ENCODE data around the gene ANK2.
"Not testable (repeated sequence)": the region's sequence is repeated elsewhere in the genome, so short reads cannot be mapped to it uniquely, and the experiment has no call there.

The ANK2 gene

DNA sequence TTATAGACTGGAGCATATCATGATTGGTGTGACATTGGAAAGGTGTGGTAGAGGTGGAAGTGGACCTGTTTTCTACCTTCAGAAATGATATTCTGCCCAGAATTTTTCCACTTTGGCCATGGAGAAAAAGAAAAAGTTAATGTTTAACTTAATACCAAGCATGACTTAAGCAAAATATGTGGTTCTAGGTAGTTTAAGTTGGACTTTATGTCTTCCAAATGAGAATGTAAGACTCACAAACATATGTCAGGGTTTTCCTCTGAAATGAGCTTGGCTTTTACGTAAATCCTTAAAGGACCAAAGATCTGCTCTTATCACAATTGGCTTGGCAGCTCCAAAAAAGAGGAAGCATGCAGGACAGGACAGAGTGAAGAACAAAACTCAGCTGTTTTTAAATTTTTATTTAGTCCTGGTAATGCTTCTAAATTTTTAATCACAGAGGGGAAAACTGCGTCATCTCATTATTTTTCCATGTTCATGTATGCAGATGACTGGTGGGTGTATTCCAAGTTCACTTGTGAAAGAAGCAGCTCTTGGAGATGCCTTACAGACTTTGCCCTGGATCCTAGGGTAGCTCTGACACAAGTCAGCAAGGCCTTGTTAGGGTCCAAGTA lies 98.2 kb downstream of the ANK2 start:
- DNase-seq (ENCODE audit: low read depth in 2 of 2): no peak

DNA sequence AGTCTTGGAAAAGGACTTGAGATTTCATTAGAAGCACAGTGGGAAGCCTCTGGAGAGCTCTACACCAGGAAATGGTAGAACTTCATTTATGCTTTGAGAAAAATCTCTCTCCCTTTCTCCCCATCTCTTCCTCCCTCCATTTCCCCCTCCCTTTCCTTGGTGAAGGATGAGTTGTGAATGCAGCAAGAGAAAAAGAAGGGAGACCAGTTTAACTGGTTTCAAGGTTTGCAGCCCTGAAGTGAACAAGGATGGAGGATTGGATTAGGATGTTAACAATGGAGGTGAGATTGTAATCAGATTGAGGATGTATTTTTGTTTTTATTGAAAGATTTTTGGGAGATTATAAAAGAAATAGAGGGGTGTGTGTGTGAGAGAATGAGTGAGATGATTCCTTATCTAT lies 99.5 kb downstream of the ANK2 start:
- no peak for DNase-seq (ENCODE audit: low read depth in 2 of 2)

DNA sequence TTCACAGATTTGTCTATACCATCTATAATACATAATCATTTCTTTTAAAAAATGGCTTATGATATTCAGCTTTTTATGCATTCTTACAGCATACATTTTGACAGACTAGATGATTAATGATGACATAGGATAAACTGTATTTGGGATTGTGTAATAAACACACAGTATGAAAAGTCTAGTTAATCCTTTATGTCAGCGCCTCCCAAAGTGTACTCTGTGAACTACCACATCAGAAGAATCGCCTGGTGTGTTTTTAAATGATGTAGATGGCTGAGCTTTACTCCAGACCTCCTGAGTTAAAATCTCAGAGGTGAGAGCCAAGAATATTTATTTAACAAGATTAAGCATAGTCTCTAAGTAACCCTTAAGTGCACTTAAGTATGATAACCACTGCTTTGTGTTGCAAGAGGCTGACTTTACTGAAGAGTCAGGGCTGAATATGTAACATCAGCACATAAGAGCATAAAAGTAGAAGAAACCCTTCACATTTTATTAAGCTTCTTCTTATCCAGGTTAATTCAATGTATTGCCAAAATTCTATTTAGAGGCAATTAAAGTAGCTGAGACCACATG lies 104.2 kb downstream of the ANK2 start:
- no peak for DNase-seq (ENCODE audit: low read depth in 2 of 2)

DNA sequence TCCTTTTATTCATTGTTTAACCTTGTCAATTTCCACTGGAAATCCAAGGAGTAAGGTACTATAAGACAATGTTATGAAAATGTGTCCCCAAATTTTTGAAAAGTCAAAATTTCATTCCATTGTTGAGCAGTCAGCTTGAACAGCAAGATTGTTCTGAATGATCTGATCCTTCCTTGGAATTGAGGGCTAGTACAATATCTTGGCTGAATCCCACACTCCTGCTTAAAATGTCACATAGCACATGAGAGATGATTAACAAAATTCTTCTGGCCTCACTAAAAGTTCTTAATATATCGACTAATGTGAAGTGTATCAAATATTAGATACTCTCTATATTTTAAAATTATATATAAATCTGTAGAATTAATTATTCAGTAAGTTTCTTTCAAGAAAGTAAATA lies 104.8 kb downstream of the ANK2 start:
- DNase-seq (ENCODE audit: low read depth in 2 of 2): no peak

DNA sequence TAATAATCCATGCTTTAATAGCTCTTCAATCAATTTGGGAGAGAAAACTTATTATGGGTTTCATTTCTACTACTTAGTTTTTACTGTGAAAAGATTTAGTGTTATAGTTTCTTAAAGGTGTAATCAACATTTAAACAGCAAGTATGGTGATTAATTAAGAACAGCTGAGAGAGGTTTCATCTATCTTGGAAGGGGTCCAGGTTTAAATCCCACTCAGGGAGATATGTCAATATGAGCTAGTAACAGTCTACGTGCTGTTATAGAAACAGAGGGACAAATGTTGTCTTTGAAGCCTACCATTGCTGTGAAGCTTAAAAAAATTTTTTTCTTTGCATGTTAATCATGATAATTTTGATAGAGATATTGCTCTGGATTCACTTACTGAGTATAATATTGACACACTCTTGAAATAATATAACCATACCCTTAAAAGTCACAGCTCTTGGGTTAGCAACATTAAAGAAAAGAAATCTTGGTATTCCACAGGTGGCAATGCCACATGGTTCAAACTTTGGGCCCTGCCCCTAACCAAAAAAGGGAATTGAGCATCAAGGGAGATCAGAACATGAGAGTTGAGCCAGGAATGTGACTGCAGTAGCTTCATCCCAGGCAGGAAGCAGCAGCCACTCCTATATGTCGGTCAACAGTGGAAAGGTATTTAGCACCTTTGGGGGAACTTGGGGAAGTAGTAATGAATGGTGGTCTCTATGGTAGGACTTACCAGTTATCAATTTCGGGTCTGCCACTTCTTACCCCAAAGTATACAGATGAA lies 107.8 kb downstream of the ANK2 start:
- DNase-seq (ENCODE audit: low read depth in 2 of 2): no peak

DNA sequence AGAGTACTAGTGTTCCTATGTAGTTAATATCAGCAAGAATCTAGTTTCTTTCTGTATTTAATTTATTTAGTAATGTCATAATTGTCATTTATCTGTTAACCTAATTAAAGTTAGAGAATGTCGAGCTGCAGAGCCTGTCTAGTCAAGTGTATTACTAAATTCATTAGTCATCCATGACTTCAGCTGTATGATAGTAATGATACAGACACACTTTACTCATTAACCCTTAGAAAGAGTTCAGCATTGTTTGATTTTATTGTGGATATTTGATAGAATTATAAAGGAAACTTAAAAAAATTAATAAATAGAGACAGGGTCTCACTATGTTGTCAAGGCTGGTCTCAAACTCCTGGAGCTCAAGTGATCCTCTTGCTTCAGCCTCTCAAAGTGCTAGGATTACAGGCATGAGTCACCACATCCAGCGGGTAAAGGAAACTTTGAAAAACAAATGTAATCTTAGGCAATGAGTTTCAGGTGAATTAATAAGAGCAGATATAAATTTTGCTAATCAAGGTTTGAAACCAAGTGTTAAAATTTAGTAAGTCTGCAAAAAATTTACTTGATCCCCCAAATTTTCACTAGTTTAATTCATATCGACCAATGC lies 110.6 kb downstream of the ANK2 start:
- DNase-seq (ENCODE audit: low read depth in 2 of 2): no peak

DNA sequence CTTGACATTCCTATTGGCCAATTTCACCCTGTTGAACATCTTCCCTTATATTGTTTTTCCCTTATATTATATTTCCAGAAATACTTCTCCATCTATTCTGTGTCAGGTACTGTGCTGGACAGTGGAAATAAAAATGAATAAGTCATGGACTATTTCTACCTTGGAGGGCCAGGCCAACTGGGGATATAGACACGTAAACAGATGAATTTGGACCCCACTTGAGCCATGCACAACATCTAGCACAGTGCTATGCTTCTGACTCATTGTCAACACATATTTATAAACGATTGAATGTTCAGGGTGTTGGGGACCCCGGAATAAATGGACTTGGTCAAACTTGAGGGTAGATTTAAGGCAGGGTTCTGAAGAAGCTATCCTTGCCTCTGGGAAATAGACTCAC lies 111.1 kb downstream of the ANK2 start:
- DNase-seq (ENCODE audit: low read depth in 2 of 2): no peak

DNA sequence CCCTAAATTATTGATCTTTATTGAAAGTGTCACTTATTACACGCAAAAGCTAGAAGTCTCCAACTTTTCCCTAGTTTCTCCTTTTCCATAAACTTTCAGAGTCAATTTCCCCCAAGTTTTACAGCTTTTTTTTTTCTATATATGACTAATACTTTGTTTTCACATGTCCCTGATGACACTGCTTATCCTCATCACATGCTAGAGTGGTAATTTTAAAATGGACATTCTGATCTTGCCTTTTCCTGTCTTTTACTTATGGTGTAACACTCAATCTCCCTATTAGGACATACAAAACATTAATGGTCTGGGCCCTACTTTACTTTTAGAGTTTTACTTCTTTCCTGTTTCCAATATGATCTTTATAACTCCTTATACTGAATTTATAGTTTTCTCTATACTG lies 112.6 kb downstream of the ANK2 start:
- DNase-seq (ENCODE audit: low read depth in 2 of 2): no peak

DNA sequence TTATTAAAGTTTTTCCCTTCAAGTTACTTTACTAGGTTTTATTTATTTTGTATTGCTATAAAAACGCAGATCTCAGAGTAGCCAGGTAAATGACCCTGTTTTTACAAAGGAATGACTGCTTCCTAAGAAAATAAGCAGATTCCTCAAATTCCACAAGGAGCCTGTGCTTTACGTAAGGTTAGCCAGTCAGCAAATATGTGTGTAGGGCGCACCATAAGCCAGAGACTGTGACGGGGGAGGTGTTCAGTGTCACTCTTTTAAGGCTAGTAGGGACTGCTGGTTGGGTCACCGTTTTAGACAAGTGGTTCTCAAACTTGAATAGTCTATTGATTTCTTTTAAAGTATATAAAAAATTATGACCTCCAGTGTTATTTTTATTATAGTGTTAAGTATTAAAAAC lies 119.9 kb downstream of the ANK2 start:
- no peak for DNase-seq (ENCODE audit: low read depth in 2 of 2)

DNA sequence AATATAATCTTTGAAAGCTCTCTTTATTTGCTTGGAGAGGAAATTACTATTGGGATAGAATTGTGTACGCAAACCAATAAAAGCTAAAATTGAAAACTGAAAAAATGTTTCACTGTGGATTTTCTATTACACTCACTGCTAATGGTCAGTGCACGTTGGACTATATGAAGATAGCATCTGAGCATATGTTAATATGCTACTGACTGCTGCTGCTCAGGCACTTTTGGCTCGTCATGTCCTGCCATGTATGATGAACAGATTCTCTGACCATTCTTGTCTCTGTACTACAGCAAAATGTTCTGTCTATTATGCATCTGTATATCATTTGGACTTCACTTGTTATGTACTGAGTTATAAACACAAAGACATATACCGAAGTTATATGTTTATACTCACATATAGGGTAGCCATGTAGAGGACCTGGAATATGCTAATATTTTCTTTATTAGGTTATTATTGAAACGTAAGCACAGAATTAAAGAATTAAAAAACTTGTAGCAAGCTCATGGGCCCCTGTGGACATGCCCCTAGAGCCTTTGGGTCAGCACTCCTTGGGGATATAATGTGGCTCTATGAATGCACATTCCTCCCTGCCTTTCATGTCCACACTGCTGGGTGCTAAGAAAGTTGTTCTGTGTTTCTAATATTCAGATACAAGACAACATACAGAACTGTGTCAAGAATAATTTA lies 120.8 kb downstream of the ANK2 start:
- no peak for DNase-seq (ENCODE audit: low read depth in 2 of 2)

DNA sequence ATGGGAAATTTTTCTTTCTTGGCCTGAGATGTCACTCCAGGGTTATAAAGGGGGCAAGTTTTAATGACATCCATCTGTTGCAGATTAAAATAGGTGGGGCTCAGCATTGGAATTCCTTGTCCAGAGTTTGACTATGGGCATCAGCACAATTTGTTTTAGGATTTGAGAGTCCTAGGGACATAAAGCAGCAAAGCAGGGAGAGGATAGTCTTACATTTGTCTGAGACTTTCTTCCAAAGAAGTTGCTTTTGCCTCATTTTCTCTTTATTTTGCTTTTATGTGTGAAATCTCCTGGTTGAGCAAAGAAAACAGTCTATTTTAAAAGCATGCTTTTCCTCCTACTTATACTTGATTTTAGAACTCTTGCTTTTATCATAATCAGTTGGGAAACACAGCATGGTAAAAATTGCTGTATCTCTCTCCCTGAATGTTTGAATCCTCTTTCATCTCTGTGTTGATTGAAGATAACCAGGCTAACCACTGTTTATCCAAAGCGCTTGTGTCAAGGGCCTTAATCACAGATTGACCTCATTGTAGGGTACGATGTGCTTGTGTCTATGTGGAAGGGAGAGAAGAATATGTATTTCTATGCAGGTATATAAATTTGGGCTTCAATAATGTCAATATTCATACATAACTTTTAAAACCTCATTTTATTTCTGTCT lies 121.5 kb downstream of the ANK2 start:
- DNase-seq (ENCODE audit: low read depth in 2 of 2): no peak

DNA sequence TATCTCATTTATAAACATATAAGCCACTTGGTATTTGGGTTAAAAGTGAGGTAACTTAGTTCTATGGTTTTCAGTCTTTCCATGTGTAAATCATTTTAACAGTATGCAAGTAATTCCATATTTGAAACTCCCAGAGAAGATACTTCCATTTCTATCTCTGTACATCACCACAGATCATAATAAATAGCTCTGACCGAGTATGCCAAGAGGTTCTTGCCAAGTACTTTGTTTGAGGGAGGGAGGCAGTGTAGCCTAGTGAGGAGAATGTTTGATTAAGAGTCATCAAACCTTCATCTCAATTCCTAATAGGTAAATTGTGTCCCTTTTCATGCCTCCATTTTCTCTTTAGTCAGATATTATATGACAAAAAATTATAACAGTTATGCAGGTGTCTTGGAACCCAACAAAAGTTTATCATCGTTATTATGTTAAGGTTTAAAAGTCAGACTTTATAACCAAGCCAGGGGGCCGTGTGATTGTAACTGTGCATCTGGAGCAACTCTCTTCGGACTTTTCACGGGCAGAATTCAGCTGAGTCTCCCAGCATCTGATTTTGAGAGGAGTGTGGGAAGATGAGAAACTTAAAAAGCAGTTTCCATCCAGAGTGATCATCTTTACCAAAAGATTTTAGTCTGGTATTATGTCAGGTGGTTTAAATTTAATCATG lies 123.8 kb downstream of the ANK2 start:
- DNase-seq (ENCODE audit: low read depth in 2 of 2): no peak

DNA sequence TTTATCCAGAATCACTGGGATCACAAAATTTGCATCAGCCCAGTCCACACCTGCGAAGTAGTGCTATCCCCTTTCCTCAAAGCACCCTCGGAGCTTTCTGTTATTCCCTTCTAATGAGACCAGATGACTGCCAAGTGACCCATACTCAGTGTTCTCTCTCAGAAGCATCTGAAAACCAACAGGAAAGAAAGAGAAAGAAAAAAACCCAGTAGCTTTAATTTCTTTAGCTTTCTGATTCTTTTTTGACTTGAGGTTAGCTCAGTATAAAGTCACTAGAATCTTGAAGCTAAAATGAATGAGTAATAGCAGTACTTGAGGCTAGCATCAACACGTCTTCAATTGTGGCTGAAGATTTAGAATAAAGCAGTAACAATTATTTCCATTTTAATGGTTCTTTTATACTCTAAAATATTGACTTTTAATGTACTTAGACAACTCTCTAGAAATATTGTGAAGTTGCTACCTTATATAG lies 124.4 kb downstream of the ANK2 start:
- no peak for DNase-seq (ENCODE audit: low read depth in 2 of 2)

DNA sequence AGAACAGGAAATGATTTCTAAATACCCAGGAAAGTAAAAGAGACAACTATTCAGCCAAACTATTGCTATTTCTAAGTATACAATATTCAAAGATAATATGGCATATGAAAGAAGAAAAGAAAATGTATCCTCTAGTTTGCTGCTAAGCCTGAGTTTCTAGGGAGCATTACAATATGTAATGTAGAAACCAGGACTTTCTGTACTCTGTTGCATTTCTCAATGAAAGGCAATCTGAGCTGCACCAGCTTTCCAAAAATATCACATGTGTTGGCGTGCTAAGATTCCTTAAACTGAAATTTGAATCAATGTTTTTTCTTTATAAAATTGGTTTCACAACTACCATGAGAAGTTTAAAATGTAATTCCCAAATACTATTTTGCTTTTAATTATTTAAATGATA lies 129.6 kb downstream of the ANK2 start:
- DNase-seq (ENCODE audit: low read depth in 2 of 2): no peak

DNA sequence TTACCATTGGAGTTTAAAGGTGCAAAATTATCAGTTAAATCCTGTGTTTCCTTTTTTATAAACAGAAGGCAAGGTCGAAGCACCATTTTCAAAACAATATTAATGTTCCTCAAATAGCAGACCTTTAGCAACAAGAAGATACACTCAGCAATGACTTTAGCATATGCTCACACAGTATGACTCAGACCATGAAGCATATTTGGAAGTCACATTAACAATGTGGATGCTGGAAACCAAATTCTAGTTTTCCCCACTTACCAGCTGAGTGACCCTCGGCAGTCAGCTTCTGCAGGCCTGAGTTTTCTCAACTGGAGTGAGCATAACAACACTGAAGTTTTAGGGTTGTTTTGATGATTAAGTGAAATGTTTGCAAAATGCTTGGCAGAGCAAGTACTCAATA lies 130.5 kb downstream of the ANK2 start:
- DNase-seq (ENCODE audit: low read depth in 2 of 2): no peak

DNA sequence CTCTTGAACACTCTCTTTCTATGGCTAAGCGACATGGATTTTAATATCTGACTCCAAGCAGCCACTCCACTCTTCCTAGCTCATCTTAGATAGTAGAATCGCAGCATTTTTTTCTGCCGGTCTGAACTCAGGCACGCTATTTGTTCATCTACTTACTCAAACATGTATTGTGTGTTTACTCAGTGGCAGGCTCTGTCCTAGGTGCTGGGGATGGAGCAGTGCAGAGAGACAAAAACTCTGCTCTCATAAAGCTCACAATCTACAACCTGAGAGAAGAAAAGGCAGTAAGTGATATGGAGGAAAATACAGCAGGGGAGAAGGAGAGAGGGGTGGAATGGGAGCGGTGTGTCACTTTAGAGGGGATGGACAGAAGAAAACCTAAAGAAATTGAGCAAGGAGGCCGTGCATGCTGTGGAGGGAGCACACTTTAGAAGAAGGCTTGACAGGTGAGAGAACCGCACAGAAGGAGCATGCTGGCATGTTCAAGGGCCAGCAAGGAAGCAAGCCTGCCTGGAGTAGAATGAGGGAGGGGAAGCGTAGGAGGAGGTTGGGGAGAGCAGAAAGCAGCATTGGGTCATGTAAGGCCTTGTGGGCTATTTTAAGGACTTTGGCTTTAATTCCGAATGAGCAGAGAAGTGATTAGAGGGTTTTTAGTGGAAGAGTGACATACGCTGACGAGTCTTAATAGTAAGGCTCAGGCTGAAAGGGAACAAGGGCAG lies 132.0 kb downstream of the ANK2 start:
- no peak for DNase-seq (ENCODE audit: low read depth in 2 of 2)

DNA sequence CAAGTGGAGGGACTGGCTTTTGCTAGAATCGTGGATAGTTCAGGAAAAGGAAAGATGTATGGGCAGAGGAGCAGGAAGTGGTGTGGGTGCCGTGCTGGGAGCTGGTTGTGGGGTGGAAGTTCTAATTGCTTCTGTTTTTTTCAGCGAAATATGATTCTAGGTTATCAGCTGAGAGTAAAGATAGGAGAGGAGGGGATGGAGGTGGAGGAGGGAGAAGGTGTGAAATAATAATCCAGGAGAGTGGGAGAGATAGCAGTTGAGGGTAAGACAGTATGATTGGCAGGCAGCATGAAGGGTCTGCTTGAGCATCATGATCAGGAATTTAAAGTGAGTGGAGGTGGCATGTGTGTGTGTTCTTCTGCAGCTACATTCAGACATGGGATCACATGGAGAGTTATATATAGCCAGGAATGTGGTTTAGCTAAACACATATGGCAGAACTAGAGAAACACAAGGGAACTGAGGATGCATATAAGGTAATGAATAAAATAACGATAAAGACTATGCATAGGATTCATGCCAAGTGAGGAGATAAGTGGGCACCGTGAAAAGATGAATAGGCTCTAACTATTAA lies 133.7 kb downstream of the ANK2 start:
- no peak for DNase-seq (ENCODE audit: low read depth in 2 of 2)

DNA sequence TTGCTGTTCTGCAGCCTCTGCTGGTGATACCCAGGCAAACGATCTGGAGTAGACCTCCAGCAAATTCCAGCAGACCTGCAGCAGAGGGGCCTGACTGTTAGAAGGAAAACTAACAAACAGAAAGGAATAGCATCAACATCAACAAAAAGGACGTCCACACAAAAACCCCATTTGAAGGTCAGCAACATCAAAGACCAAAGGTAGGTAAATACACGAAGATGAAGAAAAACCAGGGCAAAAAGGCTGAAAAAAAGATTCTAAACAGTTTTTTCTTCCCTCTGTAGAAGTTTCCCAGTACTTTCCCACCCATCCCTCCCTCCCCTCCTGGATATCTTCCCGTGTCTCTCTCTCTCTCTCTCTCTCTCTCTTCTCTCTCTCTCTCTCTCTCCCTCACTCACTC lies 136.8 kb downstream of the ANK2 start:
- DNase-seq (ENCODE audit: low read depth in 2 of 2): not testable (repeated sequence)

DNA sequence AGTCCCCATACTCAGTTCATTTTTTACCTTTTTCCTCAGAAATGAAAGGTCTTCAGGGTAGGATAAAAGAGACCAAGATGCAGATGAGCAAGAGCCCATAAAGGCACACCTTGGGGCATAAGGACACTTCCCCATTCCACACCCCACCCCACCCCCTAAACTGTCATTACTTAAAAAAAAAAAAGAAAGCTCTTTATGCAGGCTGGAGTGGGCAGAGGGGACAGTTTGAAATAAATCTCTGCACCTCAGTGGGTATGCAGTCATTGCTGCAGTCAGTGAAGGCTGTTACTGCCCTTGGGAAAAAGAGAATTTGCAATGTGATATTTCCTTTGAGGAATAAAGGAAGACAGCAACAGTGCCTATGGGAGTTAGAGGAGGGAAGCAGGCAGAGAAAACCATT lies 137.5 kb downstream of the ANK2 start:
- DNase-seq (ENCODE audit: low read depth in 2 of 2): no peak

DNA sequence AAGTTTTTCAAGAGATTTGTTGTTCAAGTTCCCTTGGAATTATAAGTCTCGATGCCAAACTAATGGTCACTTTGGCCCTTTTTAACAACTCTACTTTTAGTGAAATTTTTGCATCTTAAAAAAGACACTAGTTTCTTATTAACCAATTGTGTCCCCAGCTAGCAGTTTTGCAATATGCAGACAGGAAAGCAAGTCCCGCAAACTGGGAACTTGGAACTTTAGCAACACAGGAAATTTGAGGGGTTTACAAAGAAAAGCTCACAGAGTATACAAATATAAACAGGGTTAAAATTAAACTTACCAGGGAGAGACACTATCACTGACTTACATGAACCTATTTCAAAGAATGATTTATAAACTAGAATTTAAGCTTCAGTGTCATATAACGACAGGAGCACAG lies 137.9 kb downstream of the ANK2 start:
- DNase-seq (ENCODE audit: low read depth in 2 of 2): no peak

Measured in stimulated activated CD8-positive, alpha-beta memory T cell treated with anti-CD3 and anti-CD28 coated beads, Interleukin-7, amount 100 ng/mL, for 4 hours (primary cell).